Upper lobe of left lung (tissue), 4 donors: ENCODE results near the gene PRDM16.

ENCODE experiments used
- CTCF ChIP-seq, 6 experiments: fragments of 450-650 bp in 4 of 6; fragments of 200-600 bp in 2 of 6; sonication (generic) in 2 of 6; IDR thresholded peaks; one replicate each; pipeline ENCODE4 v1.5.1; 2016 to 2019; ENCODE audit warnings: antibody characterized with exemption in 6 of 6
- EP300 ChIP-seq, 4 donors: sonication (generic); formaldehyde crosslinking; IDR thresholded peaks; one replicate each; pipeline ENCODE4 v1.5.1; 2017; ENCODE audit warnings: antibody characterized with exemption in 4 of 4, control low read depth in 2 of 4
- POLR2A ChIP-seq, 4 donors: fragments of 450-650 bp; IDR thresholded peaks; one replicate each; pipeline ENCODE4 v1.5.1; 2016 to 2017; ENCODE audit warnings: antibody characterized with exemption in 4 of 4, mild to moderate bottlenecking in 2 of 4
- POLR2AphosphoS5 ChIP-seq, 2 donors: sonication (generic); formaldehyde crosslinking; IDR thresholded peaks; one replicate each; pipeline ENCODE4 v1.5.1; 2017; ENCODE audit warnings: antibody characterized with exemption in 2 of 2

GRCh38 chr1:3193811-3194210 is 124.8 kb downstream of the PRDM16 start:
- TF ChIP-seq POLR2AphosphoS5 (IDR thresholded peaks at IDR 0.05) (no peak), POLR2A (IDR thresholded peaks at IDR 0.05) (no peak), CTCF (IDR thresholded peaks at IDR 0.05) (no peak), EP300 (IDR thresholded peaks at IDR 0.05) (no peak)
